Heart right ventricle (tissue), 16 donors: ENCODE results near the gene PLA2R1. TPM values are rescaled to one million over a fixed set of nuclear protein-coding genes. Genes with fewer than 3 reads are reported as not detected.

Experiments used
- ATAC-seq, 8 donors: fragments of 200-7000 bp; cut with Tn5 transposase; one replicate each; pipeline ENCODE4 v1.9.1; 2020; ENCODE audit warnings: mild to moderate bottlenecking in 8 of 8, moderate library complexity in 8 of 8, moderate number of reproducible peaks in 1 of 8
- DNase-seq, 2 donors: peaks; one replicate each; pipeline ENCODE4 v3.0.0-alpha.2; 2020
- H3K27ac ChIP-seq, 10 donors: fragments of 200-600 bp; sonication (generic) in 2 of 10; one replicate each; pipeline versions ENCODE4 v1.5.0 to v1.8.0; 2020 to 2022; ENCODE audit warnings: mild to moderate bottlenecking in 3 of 10
- H3K27me3 ChIP-seq, 7 donors: fragments of 200-600 bp; one replicate each; pipeline ENCODE4 v1.8.0; 2021 to 2022; ENCODE audit warnings: mild to moderate bottlenecking in 2 of 7
- H3K36me3 ChIP-seq, 9 donors: fragments of 200-600 bp; sonication (generic) in 1 of 9; one replicate each; pipeline versions ENCODE4 v1.5.0 to v1.8.0; 2020 to 2022; ENCODE audit warnings: mild to moderate bottlenecking in 2 of 9
- H3K4me1 ChIP-seq, 9 donors: fragments of 200-600 bp; sonication (generic) in 1 of 9; one replicate each; pipeline versions ENCODE4 v1.5.0 to v1.8.0; 2020 to 2022; ENCODE audit warnings: mild to moderate bottlenecking in 4 of 9
- H3K4me3 ChIP-seq, 10 donors: fragments of 200-600 bp; sonication (generic) in 2 of 10; one replicate each; pipeline versions ENCODE4 v1.5.0 to v1.8.0; 2020 to 2022; ENCODE audit warnings: mild to moderate bottlenecking in 7 of 10, moderate library complexity in 2 of 10
- H3K9me3 ChIP-seq, 11 donors: fragments of 200-600 bp in 10 of 11; sonication (generic) in 2 of 11; one replicate each; pipeline versions ENCODE4 v1.5.0 to v1.8.0; 2013 to 2022; ENCODE audit warnings: mild to moderate bottlenecking in 2 of 11, control low read depth in 1 of 11, moderate library complexity in 1 of 11
- CTCF ChIP-seq, 9 donors: fragments of 200-600 bp; sonication (generic) in 2 of 9; IDR thresholded peaks; one replicate each; pipeline versions ENCODE4 v1.5.0 to v1.8.0; 2021 to 2022; ENCODE audit warnings: antibody characterized with exemption in 9 of 9, mild to moderate bottlenecking in 5 of 9, moderate library complexity in 1 of 9
- WGBS, 2 donors: extraction: QIAGEN DNeasy Blood & Tissue Kit; methylation state at CpG; one replicate each; pipeline ENCODE4 v1.1.7; 2013; ENCODE audit warnings: inconsistent platforms in 1 of 2; 5-methylcytosine and 5-hydroxymethylcytosine counted together
- intact Hi-C, 10 donors: fragments of 100-400 bp; cut with DNase I; formaldehyde crosslinking; loops; one replicate each; pipeline versions ENCODE4 v1.11.1 to v1.14.2; 2022
- polyA plus RNA-seq, 2 donors: library from polyadenylated mRNA; stranded (reverse); fragments of 200-250 nt; gene quantifications; one replicate each; pipeline ENCODE4 v1.2.3, GENCODE V29; 2013
- total RNA-seq, 10 donors: library from RNA; stranded (reverse); fragmentation: NEBNext Ultra II Directional in 3 of 10; extraction: Animal tissue kit (Norgen Biotek cat#: 25700) in 3 of 10; gene quantifications; one replicate each; pipeline versions ENCODE4 v1.2.1 to v1.2.4, GENCODE V29; 2021 to 2023
- donor health status: Arrhythmogenic right ventricular cardiomyopathy.
- donor health status: ischemic (EF 13 %, LVEDD 7.1; RV severe dilation, severe dysfunction).
- donor health status: healthy with polysubstance abuse.
- donor health status: DM: no; HTN: yes; CAD: no.
- donor health status: DM: no; HTN: no; CAD: no.
- donor health status: ischemic (EF 25% LVEDD 6.9; RV normal size, moderate dysfunction).
- donor health status: ischemic (EF 25% LVEDD 5.7; RV mildly dilated, moderate dysfunction).
- donor health status: healthy.
- donor health status: DM: yes; HTN: yes; CAD: no.
- donor health status: Ischemic cardiomyopathy.
- donor health status: ischemic (EF 35%, LVEDD 5.7; RV mildly dilated, moderate dysfunction).
- donor health status: nonischemic (EF 11% LVEDD 7.7; RV severe dilation, severe dysfunction).
- donor health status: DM: yes; HTN: yes; CAD: no.
- donor health status: PGD.
- donor health status: ischemic (EF 29% LVEDD 5.4; RV normal size, mild dysfunction).
- donor health status: nonischemic (EF 23%, LVEDD 6.1; RV moderate dilation, normal function).

The PLA2R1 gene
- total and polyA plus RNA-seq, 12 donors = 0.38 to 3.7 (median 2.8) TPM

- H3K27ac ChIP-seq = no peak overlapping the region
- WGBS, 2 donors = 78% methylated on average over 18 of the region's 18 CpGs
Observed at GRCh38 chr2:160061533-160061932, 882 bp downstream of the PLA2R1 start.

GRCh38 chr2:160060297-160060696 is 2.1 kb downstream of the PLA2R1 start:
- DNase-seq (no peak), ATAC-seq (no peak)
- Histone ChIP-seq H3K9me3 (no peaks in the 10 kb centered on the region), H3K4me1 (peaks cover 0 to 34% (median 14%) of the 10 kb centered on the region in 9 donors), H3K36me3 (no peaks in the 10 kb centered on the region), H3K4me3 (no peak overlapping the region), H3K27ac (no peak overlapping the region), H3K27me3 (peaks cover 0 to 34% (median 0%) of the 10 kb centered on the region in 7 donors)
- no peak for TF ChIP-seq CTCF (IDR thresholded peaks at IDR 0.05)
- 98% methylated on average over 2 of the region's 2 CpGs for WGBS, 2 donors
- intact Hi-C loops = no loop called here

More at GRCh38 chr2:160061533-160061932, 882 bp downstream of the PLA2R1 start:
- H3K4me1 ChIP-seq = peaks cover 0 to 34% (median 14%) of the 10 kb centered on the region in 9 donors
- no peak for DNase-seq
- peak overlapping the region; percentile 65 to 89 (median 72) for H3K4me3 ChIP-seq
- TF ChIP-seq CTCF (IDR thresholded peaks at IDR 0.05) = no peak
- no peaks in the 10 kb centered on the region for H3K9me3 ChIP-seq
- H3K36me3 ChIP-seq = no peaks in the 10 kb centered on the region
- ATAC-seq = no peak
- H3K27me3 ChIP-seq = peaks cover 0 to 34% (median 0%) of the 10 kb centered on the region in 7 donors
- intact Hi-C loops = no loop called here

GRCh38 chr2:160057356-160057755 is 5.1 kb downstream of the PLA2R1 start:
- H3K4me3 ChIP-seq = no peak overlapping the region
- peaks cover 0 to 19% (median 0%) of the 10 kb centered on the region in 7 donors for H3K27me3 ChIP-seq
- H3K9me3 ChIP-seq = no peaks in the 10 kb centered on the region
- intact Hi-C loops = no loop called here
- DNase-seq = no peak
- WGBS, 2 donors = 69 to 77% methylated on average over 2 of the region's 2 CpGs
- no peak for TF ChIP-seq CTCF (IDR thresholded peaks at IDR 0.05)
- no peaks in the 10 kb centered on the region for H3K36me3 ChIP-seq
- no peak overlapping the region for H3K27ac ChIP-seq
- H3K4me1 ChIP-seq = peaks cover 0 to 9% (median 1%) of the 10 kb centered on the region in 9 donors
- no peak for ATAC-seq

GRCh38 chr2:160055726-160056108 is 6.7 kb downstream of the PLA2R1 start:
- WGBS, 2 donors = 89% methylated on average over 7 of the region's 7 CpGs
- intact Hi-C loops = no loop called here
- no peak for DNase-seq
- H3K9me3 ChIP-seq = no peaks in the 10 kb centered on the region
- H3K4me1 ChIP-seq = peaks cover 0 to 14% (median 4%) of the 10 kb centered on the region in 9 donors
- no peaks in the 10 kb centered on the region for H3K36me3 ChIP-seq
- peaks cover 0 to 3% (median 0%) of the 10 kb centered on the region in 7 donors for H3K27me3 ChIP-seq
- no peak for ATAC-seq
- no peak overlapping the region for H3K4me3 ChIP-seq
- H3K27ac ChIP-seq = no peak overlapping the region
- no peak for TF ChIP-seq CTCF (IDR thresholded peaks at IDR 0.05)
